Measurements from ENCODE around the gene RBM12. TPM values are rescaled to one million over a fixed set of nuclear protein-coding genes. Genes with fewer than 3 reads are reported as not detected.

Gene RBM12
- total RNA-seq, 1 experiment from 2014 or later: 78.5 TPM

Small RNA genes lying within 50 kb of the gene (small RNA-seq; reads per million reads assigned to genes)
- gene RNU6-759P: not detected

Other genes with a start within 250 kb of the RBM12 start
- gene GDF5, start 226.7 kb downstream of the RBM12 start, total RNA-seq (2014; rRNA removed; shearing (Covaris generic); ENCODE audit: low replicate concordance): not detected in 2 replicates
- 10.2 and 42.8 TPM in 2 replicates for gene CEP250, start 209.3 kb downstream of the RBM12 start, total RNA-seq (2014; rRNA removed; shearing (Covaris generic); ENCODE audit: low replicate concordance)
- not detected in 2 replicates for gene C20orf173, start 135.2 kb downstream of the RBM12 start, total RNA-seq (2014; rRNA removed; shearing (Covaris generic); ENCODE audit: low replicate concordance)
- gene ERGIC3, start 122.8 kb downstream of the RBM12 start, total RNA-seq (2014; rRNA removed; shearing (Covaris generic); ENCODE audit: low replicate concordance): 242 and 305 TPM in 2 replicates
- gene SPAG4, start 49.1 kb downstream of the RBM12 start, total RNA-seq (2014; rRNA removed; shearing (Covaris generic); ENCODE audit: low replicate concordance): 6.4 and 11.1 TPM in 2 replicates
- 205 and 216 TPM in 2 replicates for gene CPNE1, start within 50 bp of the RBM12 start, total RNA-seq (2014; rRNA removed; shearing (Covaris generic); ENCODE audit: low replicate concordance)
- gene NFS1, start 34.5 kb upstream of the RBM12 start, total RNA-seq (2014; rRNA removed; shearing (Covaris generic); ENCODE audit: low replicate concordance): 62.6 and 79.6 TPM in 2 replicates
- 242 and 325 TPM in 2 replicates for gene ROMO1, start 34.5 kb upstream of the RBM12 start, total RNA-seq (2014; rRNA removed; shearing (Covaris generic); ENCODE audit: low replicate concordance)
- gene RBM39, start 77.4 kb upstream of the RBM12 start, total RNA-seq (2014; rRNA removed; shearing (Covaris generic); ENCODE audit: low replicate concordance): 315 and 375 TPM in 2 replicates
- 27.8 and 41.7 TPM in 2 replicates for gene PHF20, start 107.1 kb upstream of the RBM12 start, total RNA-seq (2014; rRNA removed; shearing (Covaris generic); ENCODE audit: low replicate concordance)